ENCODE measurements around the gene RASGEF1B.
"Not testable (repeated sequence)": the region's sequence is repeated elsewhere in the genome, so short reads cannot be mapped to it uniquely, and the experiment has no call there.

The RASGEF1B gene

GRCh38 chr4:81491943-81492342, 20.2 kb upstream of the RASGEF1B start:
- no peak for DNase-seq (ENCODE audit: low read depth)
- H3K4me3 ChIP-seq (ENCODE audit: low read depth, low read length) = no peak overlapping the region
- in situ Hi-C loops (cut with HindIII; ENCODE audit: low sequenced_read_pairs) = no loop called here
- TF ChIP-seq, protein P1, sequence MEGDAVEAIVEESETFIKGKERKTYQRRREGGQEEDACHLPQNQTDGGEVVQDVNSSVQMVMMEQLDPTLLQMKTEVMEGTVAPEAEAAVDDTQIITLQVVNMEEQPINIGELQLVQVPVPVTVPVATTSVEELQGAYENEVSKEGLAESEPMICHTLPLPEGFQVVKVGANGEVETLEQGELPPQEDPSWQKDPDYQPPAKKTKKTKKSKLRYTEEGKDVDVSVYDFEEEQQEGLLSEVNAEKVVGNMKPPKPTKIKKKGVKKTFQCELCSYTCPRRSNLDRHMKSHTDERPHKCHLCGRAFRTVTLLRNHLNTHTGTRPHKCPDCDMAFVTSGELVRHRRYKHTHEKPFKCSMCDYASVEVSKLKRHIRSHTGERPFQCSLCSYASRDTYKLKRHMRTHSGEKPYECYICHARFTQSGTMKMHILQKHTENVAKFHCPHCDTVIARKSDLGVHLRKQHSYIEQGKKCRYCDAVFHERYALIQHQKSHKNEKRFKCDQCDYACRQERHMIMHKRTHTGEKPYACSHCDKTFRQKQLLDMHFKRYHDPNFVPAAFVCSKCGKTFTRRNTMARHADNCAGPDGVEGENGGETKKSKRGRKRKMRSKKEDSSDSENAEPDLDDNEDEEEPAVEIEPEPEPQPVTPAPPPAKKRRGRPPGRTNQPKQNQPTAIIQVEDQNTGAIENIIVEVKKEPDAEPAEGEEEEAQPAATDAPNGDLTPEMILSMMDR (IDR thresholded peaks at IDR 0.05; ENCODE audit: low read depth, low read length, missing control alignments) = no peak

DNA sequence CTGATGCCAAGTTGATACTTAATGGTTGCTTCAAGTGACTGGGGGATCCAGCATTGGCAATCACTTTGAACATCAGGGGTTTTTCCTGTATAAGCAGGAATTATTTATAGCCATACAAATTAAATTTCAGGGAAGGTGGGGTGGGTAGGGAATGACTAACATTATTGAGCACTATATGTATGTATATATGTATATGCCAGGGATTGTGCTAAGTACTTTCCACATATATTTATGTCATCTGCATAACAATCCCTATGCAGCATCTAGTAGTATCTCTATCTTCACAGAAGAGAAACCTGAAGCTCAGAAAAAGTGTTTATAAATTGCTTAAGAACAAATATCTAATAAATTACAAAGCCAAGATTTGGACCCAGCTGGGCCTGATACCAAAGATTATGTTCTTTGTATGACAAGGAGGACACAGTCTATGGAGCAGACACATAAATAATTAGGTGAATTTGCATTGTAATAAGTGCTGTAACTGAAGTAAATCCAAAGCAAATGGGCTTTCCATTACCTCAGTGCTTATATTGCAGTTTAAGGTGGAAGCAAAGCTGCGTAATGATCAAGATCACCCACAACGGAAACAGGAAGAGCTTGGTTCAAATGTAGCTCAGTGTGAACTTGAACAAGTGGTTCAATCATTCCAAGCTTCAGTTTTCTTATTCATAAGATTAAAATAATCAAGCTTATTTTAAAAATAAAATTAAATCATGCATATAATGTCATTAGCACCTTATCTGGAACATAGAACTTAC, 18.9 kb upstream of the RASGEF1B start:
- DNase-seq (ENCODE audit: low read depth) = no peak
- in situ Hi-C loops (cut with HindIII; ENCODE audit: low sequenced_read_pairs) = no loop called here

GRCh38 chr4:81486502-81486901, 14.8 kb upstream of the RASGEF1B start:
- no peak for DNase-seq (ENCODE audit: low read depth)
- no peak overlapping the region for H3K4me3 ChIP-seq (ENCODE audit: low read depth, low read length)
- TF ChIP-seq, protein P1 (IDR thresholded peaks at IDR 0.05; ENCODE audit: low read depth, low read length, missing control alignments) = no peak
- in situ Hi-C loops (cut with HindIII; ENCODE audit: low sequenced_read_pairs) = no loop called here

More for the DNA sequence above, 18.9 kb upstream of the RASGEF1B start:
- TF ChIP-seq, protein P1 (IDR thresholded peaks at IDR 0.05; ENCODE audit: low read depth, low read length, missing control alignments) = no peak
- H3K4me3 ChIP-seq (ENCODE audit: low read depth, low read length) = no peak overlapping the region

- no peak for DNase-seq (ENCODE audit: low read depth)
- no peak overlapping the region for H3K4me3 ChIP-seq (ENCODE audit: low read depth, low read length)
- TF ChIP-seq, protein P1 (IDR thresholded peaks at IDR 0.05; ENCODE audit: low read depth, low read length, missing control alignments) = no peak
- in situ Hi-C loops (cut with HindIII; ENCODE audit: low sequenced_read_pairs) = no loop called here
Observed at GRCh38 chr4:81485310-81485980, 13.7 kb upstream of the RASGEF1B start.

GRCh38 chr4:81482326-81482725, 10.6 kb upstream of the RASGEF1B start:
- no peak for DNase-seq (ENCODE audit: low read depth)
- TF ChIP-seq, protein P1 (IDR thresholded peaks at IDR 0.05; ENCODE audit: low read depth, low read length, missing control alignments) = no peak
- no peak overlapping the region for H3K4me3 ChIP-seq (ENCODE audit: low read depth, low read length)
- in situ Hi-C loops (cut with HindIII; ENCODE audit: low sequenced_read_pairs) = no loop called here

DNA sequence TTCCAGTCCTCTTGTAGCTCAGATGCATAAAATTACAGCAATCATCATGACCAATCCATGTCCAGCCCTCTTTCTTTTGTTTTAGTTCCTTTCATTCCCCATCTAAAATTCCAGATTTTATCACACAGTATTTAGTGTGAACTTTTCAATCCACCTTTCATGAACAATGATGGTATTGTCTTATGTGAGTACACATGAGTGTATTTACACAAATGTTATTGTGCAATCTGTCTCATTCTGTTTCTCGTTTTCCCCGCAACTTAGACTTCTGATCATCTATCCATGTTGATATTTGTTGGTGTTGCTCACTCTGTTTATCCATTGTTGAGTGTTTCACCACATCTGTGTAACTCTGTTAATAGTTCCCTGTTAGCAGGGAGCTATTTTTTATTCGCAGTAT, 9.4 kb upstream of the RASGEF1B start:
- TF ChIP-seq, protein P1 (IDR thresholded peaks at IDR 0.05; ENCODE audit: low read depth, low read length, missing control alignments) = no peak
- DNase-seq (ENCODE audit: low read depth) = no peak
- in situ Hi-C loops (cut with HindIII; ENCODE audit: low sequenced_read_pairs) = no loop called here
- no peak overlapping the region for H3K4me3 ChIP-seq (ENCODE audit: low read depth, low read length)

GRCh38 chr4:81479573-81479972, 7.9 kb upstream of the RASGEF1B start:
- DNase-seq (ENCODE audit: low read depth); in situ Hi-C loops (cut with HindIII; ENCODE audit: low sequenced_read_pairs); H3K4me3 ChIP-seq (ENCODE audit: low read depth, low read length): not testable (repeated sequence)

DNA sequence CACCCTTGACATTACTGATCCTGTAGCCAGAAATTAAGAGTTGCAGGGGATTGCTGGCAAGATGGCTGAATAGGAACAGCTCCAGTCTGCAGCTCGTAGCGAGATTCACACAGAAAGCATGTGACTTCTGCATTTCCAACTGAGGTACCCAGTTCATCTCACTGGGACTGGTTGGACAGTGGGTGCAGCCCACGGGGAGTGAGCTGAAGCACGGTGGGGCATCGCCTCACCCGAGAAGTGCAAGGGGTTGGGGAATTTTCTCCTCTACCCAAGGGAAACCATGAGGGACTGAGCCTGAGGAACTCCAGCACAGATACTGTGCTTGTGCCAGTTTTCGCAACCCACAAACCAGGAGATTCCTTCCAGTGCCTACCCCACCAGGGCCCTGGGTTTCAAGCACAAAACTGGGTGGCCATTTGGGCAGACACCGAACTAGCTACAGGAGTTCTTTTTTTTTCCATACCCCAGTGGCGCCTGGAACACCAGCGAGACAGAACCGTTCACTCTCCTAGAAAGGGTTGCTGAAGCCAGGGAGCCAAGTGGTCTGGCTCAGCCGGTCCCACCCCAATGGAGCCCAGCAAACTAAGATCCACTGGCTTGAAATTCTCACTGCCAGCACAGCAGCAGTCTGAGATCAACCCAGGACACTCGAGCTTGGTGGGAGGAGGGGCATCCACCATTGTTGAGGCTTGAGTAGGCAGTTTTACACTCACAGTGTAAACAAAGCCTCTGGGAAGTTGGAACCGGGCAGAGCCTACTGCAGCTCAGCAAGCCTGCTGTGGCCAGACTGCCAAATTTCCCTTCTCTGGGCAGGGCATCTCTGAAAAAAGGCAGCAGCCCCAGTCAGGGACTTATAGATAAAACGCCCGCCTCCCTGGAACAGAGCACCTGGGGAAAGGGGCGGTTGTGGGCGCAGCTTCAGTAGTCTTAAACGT, 1.9 kb upstream of the RASGEF1B start:
- in situ Hi-C loops (cut with HindIII; ENCODE audit: low sequenced_read_pairs); H3K4me3 ChIP-seq (ENCODE audit: low read depth, low read length); DNase-seq (ENCODE audit: low read depth): not testable (repeated sequence)

Data from astrocyte of the cerebellum (primary cell).